HCT116 (cell line): ENCODE measurements around the gene KRT82. TPM values are rescaled to one million over a fixed set of nuclear protein-coding genes. Genes with fewer than 3 reads are reported as not detected.

Source experiments
- ATAC-seq: fragments of 200-7000 bp; cut with Tn5 transposase; 2 replicates; pipeline ENCODE4 v1.9.1; 2020; ENCODE audit warnings: mild to moderate bottlenecking, moderate library complexity
- BruUV-seq: library from RNA; stranded (reverse); fragments of 400-500 nt; replicated peaks from 2 replicates; lab custom pipeline; 2021; lab: Mats Ljungman, UMichigan
- CTCF ChIA-PET: fragments of 300-600 bp; sonication (Branson Sonifier 250); formaldehyde crosslinking; loops from one replicate; lab custom pipeline; 2021; ENCODE audit warnings: antibody characterized with exemption; lab: Charles Lee
- POLR2A ChIA-PET: fragments of 300-600, 350-600 bp; sonication (Branson Sonifier 250); formaldehyde crosslinking; loops from one replicate; lab custom pipeline; 2021; ENCODE audit warnings: antibody characterized with exemption; lab: Charles Lee
- RAD21 ChIA-PET, 2 experiments: fragments of 300-600 bp; sonication (Branson Sonifier 250); formaldehyde crosslinking; loops; one replicate each; lab custom pipeline; 2023; ENCODE audit warnings: low total read pairs in 2 of 2; ENCODE audit not compliant: uncharacterized antibody in 2 of 2, unreplicated experiment in 2 of 2, low non-redundant PET in 1 of 2; lab: Charles Lee
- DNase-seq: peaks from one replicate; pipeline ENCODE4 v3.0.0-alpha.2; 2010; ENCODE audit warnings: low read depth, low spot score
- H2AFZ ChIP-seq: fragments of 200-600 bp; shearing (Covaris generic), sonication (generic); 2 replicates; pipeline ENCODE4 v1.6.1; 2017; ENCODE audit warnings: low read depth, mixed run types, mixed read lengths, antibody characterized with exemption, low read length; ENCODE audit not compliant: poor library complexity, severe bottlenecking
- H3K27ac ChIP-seq: 2 replicates; pipeline ENCODE4 v1.5.1; 2012; ENCODE audit warnings: low read depth, low read length
- H3K27me3 ChIP-seq: fragments of 200-600 bp; sonication (generic); 2 replicates; pipeline ENCODE4 v1.6.1; 2016; ENCODE audit warnings: mixed run types, low read length, mixed read lengths; ENCODE audit not compliant: insufficient read depth
- H3K36me3 ChIP-seq, 2 experiments: fragments of 200-500 bp in 1 of 2; fragments of 200-600 bp in 1 of 2; sonication (Bioruptor generic) in 1 of 2; sonication (generic) in 1 of 2; 2 replicates each; pipeline versions ENCODE4 v1.5.1 to v1.6.1; 2014 to 2016; ENCODE audit warnings: low read length in 2 of 2, inconsistent platforms in 1 of 2, mixed read lengths in 1 of 2, mixed run types in 1 of 2; ENCODE audit not compliant: insufficient read depth in 2 of 2, control insufficient read depth in 1 of 2
- H3K4me1 ChIP-seq, 2 experiments: fragments of 200-600 bp in 1 of 2; sonication (generic) in 1 of 2; 2 replicates each; pipeline versions ENCODE4 v1.5.1 to v1.6.1; 2012 to 2017; ENCODE audit warnings: low read length in 2 of 2, inconsistent platforms in 1 of 2, mild to moderate bottlenecking in 1 of 2, mixed read lengths in 1 of 2, mixed run types in 1 of 2, moderate library complexity in 1 of 2; ENCODE audit not compliant: insufficient read depth in 2 of 2, control insufficient read depth in 1 of 2
- H3K4me2 ChIP-seq: fragments of 200-600 bp; sonication (generic); 2 replicates; pipeline ENCODE4 v1.6.1; 2017; ENCODE audit warnings: mixed run types, low read length, mixed read lengths
- H3K4me3 ChIP-seq, 2 experiments: fragments of 200-600 bp in 1 of 2; sonication (generic) in 1 of 2; replicated peaks in 1 of 2; 2 replicates each; pipeline ENCODE4 v1.5.1; 2011 to 2016; ENCODE audit warnings: low read length in 2 of 2, control low read depth in 1 of 2, low read depth in 1 of 2, mild to moderate bottlenecking in 1 of 2, mixed read lengths in 1 of 2, mixed run types in 1 of 2
- H3K79me2 ChIP-seq: fragments of 200-600 bp; sonication (generic); 2 replicates; pipeline ENCODE4 v1.6.1; 2017; ENCODE audit warnings: mild to moderate bottlenecking, mixed run types, low read length, moderate library complexity, mixed read lengths; ENCODE audit not compliant: insufficient read depth
- H3K9ac ChIP-seq: fragments of 200-600 bp; sonication (generic); 2 replicates; pipeline ENCODE4 v1.6.1; 2016; ENCODE audit warnings: low read length, mixed read lengths
- H3K9me2 ChIP-seq: fragments of 200-600 bp; sonication (generic), shearing (Covaris generic); 2 replicates; pipeline ENCODE4 v1.6.1; 2017; ENCODE audit warnings: mixed run types, mild to moderate bottlenecking, moderate library complexity; ENCODE audit not compliant: insufficient read depth
- H3K9me3 ChIP-seq, 2 experiments: fragments of 200-500 bp in 1 of 2; fragments of 200-600 bp in 1 of 2; sonication (Bioruptor generic) in 1 of 2; sonication (generic) in 1 of 2; 2 replicates each; pipeline ENCODE4 v1.6.1; 2014 to 2017; ENCODE audit warnings: low read length in 2 of 2, mixed read lengths in 2 of 2, inconsistent platforms in 1 of 2, low read depth in 1 of 2, mild to moderate bottlenecking in 1 of 2, mixed run types in 1 of 2, moderate library complexity in 1 of 2; ENCODE audit not compliant: control insufficient read depth in 1 of 2, insufficient read depth in 1 of 2
- H4K20me1 ChIP-seq: fragments of 200-600 bp; sonication (generic), shearing (Covaris generic); 2 replicates; pipeline ENCODE4 v1.6.1; 2017; ENCODE audit warnings: mixed run types, mild to moderate bottlenecking, moderate library complexity; ENCODE audit not compliant: insufficient read depth
- CBX3 ChIP-seq: IDR thresholded peaks from 2 replicates; pipeline ENCODE4 v1.6.1; 2012; ENCODE audit warnings: low read depth
- CEBPB ChIP-seq: IDR thresholded peaks from 2 replicates; pipeline ENCODE4 v1.6.1; 2012; ENCODE audit warnings: low read depth
- EGR1 ChIP-seq: IDR thresholded peaks from 2 replicates; pipeline ENCODE4 v1.6.1; 2012; ENCODE audit warnings: low read depth
- ELF1 ChIP-seq: IDR thresholded peaks from 2 replicates; pipeline ENCODE4 v1.6.1; 2012; ENCODE audit warnings: low read depth, borderline replicate concordance
- EZH2 ChIP-seq: fragments of 200-600 bp; sonication (generic); IDR thresholded peaks from 2 replicates; pipeline ENCODE4 v1.6.1; 2017; ENCODE audit warnings: antibody characterized with exemption, mixed run types
- EZH2phosphoT487 ChIP-seq: fragments of 200-600 bp; IDR thresholded peaks from 2 replicates; pipeline ENCODE4 v1.6.1; 2018; ENCODE audit warnings: antibody characterized with exemption, borderline replicate concordance
- JUND ChIP-seq: IDR thresholded peaks from 2 replicates; pipeline ENCODE4 v1.6.1; 2012
- POLR2A ChIP-seq: IDR thresholded peaks from 2 replicates; pipeline ENCODE4 v1.7.0; 2011; ENCODE audit warnings: borderline replicate concordance; ENCODE audit not compliant: insufficient read depth, insufficient read length; ENCODE audit errors: extremely low read depth
- POLR2AphosphoS5 ChIP-seq: IDR thresholded peaks from 2 replicates; pipeline ENCODE4 v1.6.1; 2011; ENCODE audit warnings: mild to moderate bottlenecking, low read depth, low read length, moderate library complexity
- RAD21 ChIP-seq: IDR thresholded peaks from 2 replicates; pipeline ENCODE4 v1.6.1; 2012; ENCODE audit warnings: low read depth, mild to moderate bottlenecking
- SIN3A ChIP-seq: IDR thresholded peaks from 2 replicates; pipeline ENCODE4 v1.6.1; 2012; ENCODE audit warnings: low read depth
- SP1 ChIP-seq: IDR thresholded peaks from 2 replicates; pipeline ENCODE4 v1.6.1; 2012; ENCODE audit warnings: low read depth
- SRF ChIP-seq: IDR thresholded peaks from 2 replicates; pipeline ENCODE4 v1.6.1; 2012; ENCODE audit warnings: low read depth
- intact Hi-C: fragments of 100-400 bp; cut with micrococcal nuclease; formaldehyde crosslinking; loops from 2 replicates; pipeline ENCODE4 v1.10.0; 2022
- total RNA-seq: library from RNA; stranded (reverse); gene quantifications from one replicate; pipeline ENCODE4 v1.2.1, GENCODE V29; 2021; ENCODE audit not compliant: unreplicated experiment
- TF ChIP-seq, protein P1 (sequence below): IDR thresholded peaks from 2 replicates; pipeline ENCODE4 v1.6.1; 2011; ENCODE audit warnings: mild to moderate bottlenecking, low read length, moderate library complexity; ENCODE audit not compliant: insufficient replicate concordance; ENCODE audit errors: extremely low read depth
- TF ChIP-seq, protein P2 (sequence below): IDR thresholded peaks from 2 replicates; pipeline ENCODE4 v1.6.1; 2012; ENCODE audit warnings: low read depth
- TF ChIP-seq, protein P3 (sequence below): IDR thresholded peaks from 2 replicates; pipeline ENCODE4 v1.6.1; 2012

Gene KRT82
- total RNA-seq, 1 experiment from 2014 or later: not detected

DNA sequence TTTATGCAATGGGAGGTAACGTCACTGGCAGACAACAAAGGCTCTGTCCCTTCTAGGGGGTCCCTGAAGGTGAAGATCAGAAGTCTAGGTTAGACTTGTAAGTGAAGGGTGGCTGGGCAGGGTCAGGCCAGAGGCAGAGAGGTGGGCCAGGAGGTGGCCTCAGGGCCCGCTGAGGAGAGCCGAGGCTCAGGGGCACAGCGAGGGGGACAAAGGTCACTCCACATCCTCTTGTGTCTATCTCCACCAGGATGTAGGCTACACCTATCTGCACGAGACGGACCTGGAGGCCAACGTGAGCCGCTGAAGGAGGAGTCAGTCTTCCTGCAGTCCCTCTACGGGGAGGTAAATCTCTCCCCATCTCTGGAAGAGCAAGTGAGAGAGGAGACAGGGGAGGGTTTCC lies 59.1 kb downstream of the KRT82 start:
- POLR2A ChIA-PET: no interaction called here
- BruUV-seq: no TSS peak
- no peak for TF ChIP-seq EZH2
- no peak for TF ChIP-seq EZH2phosphoT487
- Histone ChIP-seq H2AFZ (no peak overlapping the region), H3K27ac (no peak overlapping the region), H3K79me2 (no peaks in the 10 kb centered on the region), H3K9ac (no peak overlapping the region), H3K9me2 (no peaks in the 10 kb centered on the region), H4K20me1 (no peaks in the 10 kb centered on the region), H3K27me3 (no peaks in the 10 kb centered on the region), H3K4me2 (no peak overlapping the region), H3K36me3 (no peaks in the 10 kb centered on the region), H3K4me1 (peaks cover 14 to 29% of the 10 kb centered on the region in 2 experiments), H3K4me3 (no peak overlapping the region), H3K9me3 (no peaks in the 10 kb centered on the region)
- ATAC-seq (no peak), DNase-seq (no peak)
- intact Hi-C loops: no loop called here
- RAD21 ChIA-PET: no interaction called here
- CTCF ChIA-PET: interaction anchor here (0.8 to 1.7 kb wide), 2 partner anchors 15 to 49 kb away, joined by 3 to 4 read pairs; no protein-coding TSS in a partner anchor

DNA sequence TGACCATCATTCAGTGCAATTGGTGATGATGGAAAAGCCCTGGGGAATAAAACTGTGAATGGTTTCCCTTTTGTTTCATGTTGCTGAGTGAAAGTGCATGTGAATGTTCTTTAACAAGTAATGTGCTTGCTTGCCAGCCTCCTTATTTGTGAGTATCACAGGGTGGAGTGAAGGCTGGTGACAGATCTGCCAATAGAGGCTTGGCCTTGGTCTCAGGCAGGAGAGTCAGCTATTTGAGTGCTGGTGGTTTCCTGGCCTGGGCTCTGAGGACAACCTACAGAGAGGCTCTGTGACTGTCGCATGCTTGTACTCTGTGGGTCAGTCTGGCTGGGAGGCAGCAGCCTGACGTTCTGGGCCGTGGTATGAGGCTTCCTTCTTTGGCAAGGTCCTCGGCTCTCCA lies 59.5 kb downstream of the KRT82 start:
- Histone ChIP-seq H3K4me2 (no peak overlapping the region), H3K27ac (no peak overlapping the region)
- TF ChIP-seq EGR1 (no peak), JUND (no peak), EZH2 (no peak), SRF (no peak), SIN3A (no peak), ELF1 (no peak), POLR2A (no peak), CBX3 (no peak), POLR2AphosphoS5 (no peak), RAD21 (no peak), CEBPB (no peak), SP1 (no peak)
- TF ChIP-seq, protein P1, sequence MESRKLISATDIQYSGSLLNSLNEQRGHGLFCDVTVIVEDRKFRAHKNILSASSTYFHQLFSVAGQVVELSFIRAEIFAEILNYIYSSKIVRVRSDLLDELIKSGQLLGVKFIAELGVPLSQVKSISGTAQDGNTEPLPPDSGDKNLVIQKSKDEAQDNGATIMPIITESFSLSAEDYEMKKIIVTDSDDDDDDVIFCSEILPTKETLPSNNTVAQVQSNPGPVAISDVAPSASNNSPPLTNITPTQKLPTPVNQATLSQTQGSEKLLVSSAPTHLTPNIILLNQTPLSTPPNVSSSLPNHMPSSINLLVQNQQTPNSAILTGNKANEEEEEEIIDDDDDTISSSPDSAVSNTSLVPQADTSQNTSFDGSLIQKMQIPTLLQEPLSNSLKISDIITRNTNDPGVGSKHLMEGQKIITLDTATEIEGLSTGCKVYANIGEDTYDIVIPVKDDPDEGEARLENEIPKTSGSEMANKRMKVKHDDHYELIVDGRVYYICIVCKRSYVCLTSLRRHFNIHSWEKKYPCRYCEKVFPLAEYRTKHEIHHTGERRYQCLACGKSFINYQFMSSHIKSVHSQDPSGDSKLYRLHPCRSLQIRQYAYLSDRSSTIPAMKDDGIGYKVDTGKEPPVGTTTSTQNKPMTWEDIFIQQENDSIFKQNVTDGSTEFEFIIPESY: no peak
- TF ChIP-seq, protein P2, sequence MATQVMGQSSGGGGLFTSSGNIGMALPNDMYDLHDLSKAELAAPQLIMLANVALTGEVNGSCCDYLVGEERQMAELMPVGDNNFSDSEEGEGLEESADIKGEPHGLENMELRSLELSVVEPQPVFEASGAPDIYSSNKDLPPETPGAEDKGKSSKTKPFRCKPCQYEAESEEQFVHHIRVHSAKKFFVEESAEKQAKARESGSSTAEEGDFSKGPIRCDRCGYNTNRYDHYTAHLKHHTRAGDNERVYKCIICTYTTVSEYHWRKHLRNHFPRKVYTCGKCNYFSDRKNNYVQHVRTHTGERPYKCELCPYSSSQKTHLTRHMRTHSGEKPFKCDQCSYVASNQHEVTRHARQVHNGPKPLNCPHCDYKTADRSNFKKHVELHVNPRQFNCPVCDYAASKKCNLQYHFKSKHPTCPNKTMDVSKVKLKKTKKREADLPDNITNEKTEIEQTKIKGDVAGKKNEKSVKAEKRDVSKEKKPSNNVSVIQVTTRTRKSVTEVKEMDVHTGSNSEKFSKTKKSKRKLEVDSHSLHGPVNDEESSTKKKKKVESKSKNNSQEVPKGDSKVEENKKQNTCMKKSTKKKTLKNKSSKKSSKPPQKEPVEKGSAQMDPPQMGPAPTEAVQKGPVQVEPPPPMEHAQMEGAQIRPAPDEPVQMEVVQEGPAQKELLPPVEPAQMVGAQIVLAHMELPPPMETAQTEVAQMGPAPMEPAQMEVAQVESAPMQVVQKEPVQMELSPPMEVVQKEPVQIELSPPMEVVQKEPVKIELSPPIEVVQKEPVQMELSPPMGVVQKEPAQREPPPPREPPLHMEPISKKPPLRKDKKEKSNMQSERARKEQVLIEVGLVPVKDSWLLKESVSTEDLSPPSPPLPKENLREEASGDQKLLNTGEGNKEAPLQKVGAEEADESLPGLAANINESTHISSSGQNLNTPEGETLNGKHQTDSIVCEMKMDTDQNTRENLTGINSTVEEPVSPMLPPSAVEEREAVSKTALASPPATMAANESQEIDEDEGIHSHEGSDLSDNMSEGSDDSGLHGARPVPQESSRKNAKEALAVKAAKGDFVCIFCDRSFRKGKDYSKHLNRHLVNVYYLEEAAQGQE: no peak
- TF ChIP-seq, protein P3, sequence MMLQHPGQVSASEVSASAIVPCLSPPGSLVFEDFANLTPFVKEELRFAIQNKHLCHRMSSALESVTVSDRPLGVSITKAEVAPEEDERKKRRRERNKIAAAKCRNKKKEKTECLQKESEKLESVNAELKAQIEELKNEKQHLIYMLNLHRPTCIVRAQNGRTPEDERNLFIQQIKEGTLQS: no peak
- TF ChIP-seq, all 23 proteins: peak for 0
- ATAC-seq: no peak
- DNase-seq: no peak
- no peak overlapping the region for H2AFZ ChIP-seq
- no peaks in the 10 kb centered on the region for H3K36me3 ChIP-seq
- peaks cover 14 to 29% of the 10 kb centered on the region in 2 experiments for H3K4me1 ChIP-seq
- no peaks in the 10 kb centered on the region for H3K9me2 ChIP-seq
- ChIA-PET RAD21 (no interaction called here), CTCF (interaction anchor here (1.2 to 2.6 kb wide), 3 partner anchors 15 to 26 kb away, joined by 3 to 10 read pairs (median 4); no protein-coding TSS in a partner anchor), POLR2A (interaction anchor here (1.4 kb wide), 1 partner anchor 67 kb away, joined by 4 read pairs; no protein-coding TSS in a partner anchor)
- H3K79me2 ChIP-seq: no peaks in the 10 kb centered on the region
- no peaks in the 10 kb centered on the region for H3K27me3 ChIP-seq
- intact Hi-C loops: no loop called here
- H3K9me3 ChIP-seq: no peaks in the 10 kb centered on the region
- H4K20me1 ChIP-seq: no peaks in the 10 kb centered on the region
- no TSS peak for BruUV-seq
- H3K9ac ChIP-seq: 0 out of 2 replicates have a peak overlapping the region, but pooled peaks have one; percentile 19
- H3K4me3 ChIP-seq: no peak overlapping the region
